ENCODE results near the gene EDC3. TPM values are rescaled to one million over a fixed set of nuclear protein-coding genes. Genes with fewer than 3 reads are reported as not detected.

The EDC3 gene
- total and polyA plus RNA-seq, 4 donors = 13.8 to 41.3 (median 28.0) TPM

DNA sequence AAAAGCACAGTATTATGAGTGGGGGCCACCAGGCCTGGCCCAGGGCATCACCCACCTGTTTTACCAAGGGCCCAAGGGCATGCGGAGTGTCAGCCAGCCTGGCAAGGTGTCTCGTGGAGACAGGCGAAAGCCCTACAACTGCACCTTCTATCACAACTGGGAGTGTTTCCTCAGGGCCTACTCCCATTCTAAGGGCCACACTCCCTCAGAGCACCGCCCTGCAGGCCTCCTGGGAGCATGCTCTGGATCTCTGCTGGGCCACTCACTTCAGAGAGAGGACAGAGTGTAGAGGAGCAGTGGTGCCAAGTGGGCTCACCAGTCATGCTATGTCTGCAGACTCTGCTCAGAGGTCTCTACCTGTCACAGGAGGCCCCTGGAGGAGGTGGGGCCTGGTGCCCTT lies 101.4 kb downstream of the EDC3 start:
- Histone ChIP-seq H3K27me3 (ENCODE audit: control insufficient read depth, insufficient read depth, low read length) (no peaks in the 10 kb centered on the region), H3K27ac (ENCODE audit: low read depth, low read length) (no peak overlapping the region), H3K36me3 (ENCODE audit: control insufficient read depth, insufficient read depth, low read length) (peaks cover 74% of the 10 kb centered on the region), H3K9me3 (ENCODE audit: control insufficient read depth, insufficient read depth, low read length) (no peaks in the 10 kb centered on the region), H3K4me1 (ENCODE audit: control insufficient read depth, insufficient read depth, low read length) (peaks cover 18% of the 10 kb centered on the region), H3K4me3 (ENCODE audit: low read depth, low read length) (no peak overlapping the region)
- 92% methylated on average over 4 of the region's 4 CpGs for WGBS (ENCODE audit: insufficient coverage)
- no peak for DNase-seq (ENCODE audit: low read depth in 4 of 6, low spot score in 6 of 6)

DNA sequence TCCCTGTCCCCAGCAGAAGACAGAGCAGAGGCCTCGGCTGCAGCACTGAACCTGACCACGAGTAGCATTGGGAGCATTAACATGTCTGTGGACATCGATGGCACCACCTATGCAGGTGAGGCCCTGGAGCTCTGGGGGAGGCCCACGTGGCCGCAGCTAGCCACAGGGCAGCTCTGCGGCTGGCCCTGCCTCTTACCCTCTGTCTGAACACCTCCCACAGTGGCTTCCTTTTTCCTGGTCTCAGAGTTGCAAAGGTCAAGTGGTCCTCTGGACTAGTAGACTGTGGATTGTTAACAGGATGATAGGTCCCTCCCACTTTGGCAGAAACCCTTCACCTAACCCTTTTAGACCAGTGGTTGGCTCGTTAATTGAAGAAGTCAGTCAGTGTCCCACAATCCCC lies 102.7 kb downstream of the EDC3 start:
- Histone ChIP-seq H3K27me3 (ENCODE audit: control insufficient read depth, insufficient read depth, low read length) (no peaks in the 10 kb centered on the region), H3K9me3 (ENCODE audit: control insufficient read depth, insufficient read depth, low read length) (no peaks in the 10 kb centered on the region), H3K4me3 (ENCODE audit: low read depth, low read length) (no peak overlapping the region), H3K36me3 (ENCODE audit: control insufficient read depth, insufficient read depth, low read length) (peaks cover 79% of the 10 kb centered on the region), H3K27ac (ENCODE audit: low read depth, low read length) (no peak overlapping the region), H3K4me1 (ENCODE audit: control insufficient read depth, insufficient read depth, low read length) (peaks cover 13% of the 10 kb centered on the region)
- DNase-seq (ENCODE audit: low read depth in 4 of 6, low spot score in 6 of 6) = no peak
- 95% methylated on average over 6 of the region's 7 CpGs for WGBS (ENCODE audit: insufficient coverage)

DNA sequence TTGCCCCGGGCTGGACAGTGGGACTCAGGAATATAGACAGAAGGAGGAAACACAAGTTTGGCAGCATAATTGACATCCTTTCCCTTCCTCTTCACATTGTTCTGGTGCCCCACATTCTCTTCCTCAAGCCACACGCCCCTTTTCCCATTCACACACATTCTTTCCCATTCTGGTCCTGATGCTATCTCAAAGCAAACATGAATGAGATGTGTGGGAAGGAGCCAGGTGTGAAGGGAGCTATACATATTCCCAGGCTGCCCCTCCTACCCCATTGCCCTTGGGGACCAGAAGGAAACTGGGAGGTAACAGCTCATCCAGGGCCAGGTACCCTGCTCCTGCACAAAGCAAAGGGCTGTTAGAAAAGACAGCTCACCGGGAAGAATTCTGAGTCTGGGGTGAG lies 103.6 kb downstream of the EDC3 start:
- H3K27ac ChIP-seq (ENCODE audit: low read depth, low read length) = no peak overlapping the region
- peaks cover 77% of the 10 kb centered on the region for H3K36me3 ChIP-seq (ENCODE audit: control insufficient read depth, insufficient read depth, low read length)
- no peaks in the 10 kb centered on the region for H3K27me3 ChIP-seq (ENCODE audit: control insufficient read depth, insufficient read depth, low read length)
- WGBS (ENCODE audit: insufficient coverage) = 43% methylated on average over 1 of the region's 3 CpGs
- no peaks in the 10 kb centered on the region for H3K9me3 ChIP-seq (ENCODE audit: control insufficient read depth, insufficient read depth, low read length)
- H3K4me1 ChIP-seq (ENCODE audit: control insufficient read depth, insufficient read depth, low read length) = peaks cover 9% of the 10 kb centered on the region
- H3K4me3 ChIP-seq (ENCODE audit: low read depth, low read length) = no peak overlapping the region
- DNase-seq (ENCODE audit: low read depth in 4 of 6, low spot score in 6 of 6) = no peak

DNA sequence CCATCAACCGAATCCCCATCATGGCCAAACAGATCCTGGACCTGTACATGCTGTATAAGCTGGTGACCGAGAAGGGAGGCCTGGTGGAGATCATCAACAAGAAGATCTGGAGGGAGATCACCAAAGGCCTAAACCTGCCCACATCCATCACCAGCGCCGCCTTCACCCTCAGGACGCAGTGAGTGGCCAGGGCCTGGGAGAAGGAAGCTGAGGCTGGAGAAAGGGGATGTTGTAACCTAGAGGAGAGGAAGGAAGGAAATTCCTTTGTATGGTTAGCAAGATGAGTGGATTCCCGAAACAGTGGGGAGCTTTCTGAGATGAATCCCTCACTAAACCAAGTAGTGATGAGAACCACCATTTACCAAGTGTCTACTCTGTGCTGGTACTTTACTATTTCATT lies 106.0 kb downstream of the EDC3 start:
- no peaks in the 10 kb centered on the region for H3K9me3 ChIP-seq (ENCODE audit: control insufficient read depth, insufficient read depth, low read length)
- no peak for DNase-seq (ENCODE audit: low read depth in 4 of 6, low spot score in 6 of 6)
- 83% methylated on average over 1 of the region's 6 CpGs for WGBS (ENCODE audit: insufficient coverage)
- H3K27ac ChIP-seq (ENCODE audit: low read depth, low read length) = no peak overlapping the region
- peaks cover 66% of the 10 kb centered on the region for H3K36me3 ChIP-seq (ENCODE audit: control insufficient read depth, insufficient read depth, low read length)
- H3K27me3 ChIP-seq (ENCODE audit: control insufficient read depth, insufficient read depth, low read length) = no peaks in the 10 kb centered on the region
- H3K4me1 ChIP-seq (ENCODE audit: control insufficient read depth, insufficient read depth, low read length) = peaks cover 17% of the 10 kb centered on the region
- H3K4me3 ChIP-seq (ENCODE audit: low read depth, low read length) = no peak overlapping the region

DNA sequence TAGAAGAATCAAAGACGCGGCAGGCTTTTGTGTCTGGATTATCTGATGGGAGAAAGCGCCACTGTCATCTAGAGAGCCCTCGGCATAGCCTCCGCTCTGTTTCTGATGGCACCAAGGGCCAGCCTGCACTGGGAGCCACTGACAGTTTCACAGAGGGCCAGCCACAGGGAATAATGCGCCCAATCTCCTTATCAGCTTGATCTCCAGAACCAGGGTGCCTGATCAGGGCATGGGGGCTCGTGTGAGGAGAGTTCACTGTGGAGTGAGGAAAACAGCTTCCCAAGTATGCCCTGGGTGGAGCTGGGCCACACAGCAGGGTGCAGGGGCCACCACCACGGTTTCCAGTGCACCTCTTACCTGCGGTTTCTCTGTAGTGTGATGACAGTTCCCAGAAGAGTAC lies 110.0 kb downstream of the EDC3 start:
- peak in 1 of 6 donors; percentile 23 for DNase-seq (ENCODE audit: low read depth in 4 of 6, low spot score in 6 of 6)
- Histone ChIP-seq H3K4me1 (ENCODE audit: control insufficient read depth, insufficient read depth, low read length) (peaks cover 26% of the 10 kb centered on the region), H3K27me3 (ENCODE audit: control insufficient read depth, insufficient read depth, low read length) (no peaks in the 10 kb centered on the region), H3K9me3 (ENCODE audit: control insufficient read depth, insufficient read depth, low read length) (no peaks in the 10 kb centered on the region), H3K4me3 (ENCODE audit: low read depth, low read length) (no peak overlapping the region), H3K27ac (ENCODE audit: low read depth, low read length) (no peak overlapping the region), H3K36me3 (ENCODE audit: control insufficient read depth, insufficient read depth, low read length) (peaks cover 33% of the 10 kb centered on the region)
- WGBS (ENCODE audit: insufficient coverage) = 91% methylated on average over 7 of the region's 9 CpGs

DNA sequence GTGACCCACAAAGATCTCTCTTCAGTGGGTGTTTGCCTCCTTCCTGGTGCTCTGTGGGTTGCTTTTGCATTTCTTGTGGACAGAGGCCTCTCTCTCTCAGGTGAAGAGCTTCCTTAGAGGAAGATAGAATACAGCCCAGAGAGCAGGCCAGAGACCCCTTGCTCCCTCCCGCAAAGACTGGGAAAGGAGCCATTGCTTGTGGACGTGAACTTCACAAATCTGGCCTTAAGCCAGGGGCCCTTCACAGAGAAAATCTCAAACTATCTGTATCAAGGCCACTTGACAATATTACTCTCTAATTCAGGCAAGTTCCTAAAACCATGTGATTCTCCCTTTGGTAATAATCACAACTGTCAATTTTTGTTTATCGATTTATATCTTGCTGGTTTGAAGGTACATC lies 110.6 kb downstream of the EDC3 start:
- DNase-seq (ENCODE audit: low read depth in 4 of 6, low spot score in 6 of 6) = no peak
- no peak overlapping the region for H3K4me3 ChIP-seq (ENCODE audit: low read depth, low read length)
- H3K9me3 ChIP-seq (ENCODE audit: control insufficient read depth, insufficient read depth, low read length) = no peaks in the 10 kb centered on the region
- peaks cover 26% of the 10 kb centered on the region for H3K4me1 ChIP-seq (ENCODE audit: control insufficient read depth, insufficient read depth, low read length)
- WGBS (ENCODE audit: insufficient coverage) = 39% methylated on average over 2 of the region's 3 CpGs
- H3K36me3 ChIP-seq (ENCODE audit: control insufficient read depth, insufficient read depth, low read length) = peaks cover 31% of the 10 kb centered on the region
- H3K27ac ChIP-seq (ENCODE audit: low read depth, low read length) = no peak overlapping the region
- H3K27me3 ChIP-seq (ENCODE audit: control insufficient read depth, insufficient read depth, low read length) = no peaks in the 10 kb centered on the region

DNA sequence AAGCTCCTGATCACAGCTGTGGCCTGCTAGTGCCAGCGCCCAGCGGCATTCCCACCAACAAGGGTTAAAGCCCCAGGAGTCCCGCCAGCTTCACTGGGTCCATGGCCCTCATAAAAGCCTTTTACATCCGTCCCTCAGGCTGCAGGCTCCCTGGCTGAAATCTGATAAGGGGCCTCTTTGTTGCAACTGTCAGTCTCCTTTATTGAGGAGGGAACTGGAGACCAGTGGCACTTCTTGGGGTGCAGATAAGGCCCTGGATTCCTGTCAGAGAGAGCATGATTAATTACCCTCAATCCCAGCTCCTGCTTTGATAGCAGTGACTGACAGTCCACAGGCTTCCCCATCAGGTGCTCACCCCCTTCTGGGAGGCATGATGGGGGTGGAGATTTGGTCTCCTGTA lies 111.0 kb downstream of the EDC3 start:
- H3K27ac ChIP-seq (ENCODE audit: low read depth, low read length) = no peak overlapping the region
- DNase-seq (ENCODE audit: low read depth in 4 of 6, low spot score in 6 of 6) = peak in 2 of 6 donors; percentile 14 to 56
- H3K27me3 ChIP-seq (ENCODE audit: control insufficient read depth, insufficient read depth, low read length) = no peaks in the 10 kb centered on the region
- peaks cover 29% of the 10 kb centered on the region for H3K36me3 ChIP-seq (ENCODE audit: control insufficient read depth, insufficient read depth, low read length)
- WGBS (ENCODE audit: insufficient coverage) = 43% methylated on average over 3 of the region's 4 CpGs
- H3K4me3 ChIP-seq (ENCODE audit: low read depth, low read length) = no peak overlapping the region
- peaks cover 26% of the 10 kb centered on the region for H3K4me1 ChIP-seq (ENCODE audit: control insufficient read depth, insufficient read depth, low read length)
- no peaks in the 10 kb centered on the region for H3K9me3 ChIP-seq (ENCODE audit: control insufficient read depth, insufficient read depth, low read length)

DNA sequence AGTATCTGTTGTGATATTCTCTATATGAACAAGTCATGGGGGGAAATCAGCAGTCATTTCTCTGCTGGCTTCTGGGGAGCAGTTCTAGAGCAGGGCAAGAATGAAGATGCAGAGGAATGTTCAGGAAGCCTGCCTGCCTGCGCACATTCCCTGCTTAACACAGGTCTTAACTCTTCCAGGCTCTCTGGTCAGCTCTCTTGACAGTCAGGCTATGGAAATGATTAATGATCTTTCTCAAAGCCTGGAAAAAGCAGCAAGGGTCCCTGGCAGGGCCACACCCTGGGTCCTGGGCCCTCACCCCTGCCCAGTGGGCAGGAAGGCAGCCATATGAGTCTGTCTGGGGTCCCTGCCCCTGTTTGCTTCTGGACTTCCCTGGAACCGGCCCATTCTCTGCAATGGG lies 111.6 kb downstream of the EDC3 start:
- peaks cover 28% of the 10 kb centered on the region for H3K4me1 ChIP-seq (ENCODE audit: control insufficient read depth, insufficient read depth, low read length)
- WGBS (ENCODE audit: insufficient coverage) = no CpG with 5 or more reads among the region's 2 CpGs
- peaks cover 28% of the 10 kb centered on the region for H3K36me3 ChIP-seq (ENCODE audit: control insufficient read depth, insufficient read depth, low read length)
- H3K9me3 ChIP-seq (ENCODE audit: control insufficient read depth, insufficient read depth, low read length) = no peaks in the 10 kb centered on the region
- no peaks in the 10 kb centered on the region for H3K27me3 ChIP-seq (ENCODE audit: control insufficient read depth, insufficient read depth, low read length)
- H3K4me3 ChIP-seq (ENCODE audit: low read depth, low read length) = no peak overlapping the region
- no peak for DNase-seq (ENCODE audit: low read depth in 4 of 6, low spot score in 6 of 6)
- H3K27ac ChIP-seq (ENCODE audit: low read depth, low read length) = no peak overlapping the region

Other genes with a start within 250 kb of the EDC3 start
- 10 to 100 TPM; 32.8 to 51.5 TPM for gene UBL7, start 234.9 kb downstream of the EDC3 start, total RNA-seq
- gene UBL7, start 234.9 kb downstream of the EDC3 start, polyA plus RNA-seq (ENCODE audit: insufficient read length in 2 of 2) = 10 to 100 TPM; 62.7 to 68.8 TPM
- 1 to 10 TPM; 4.5 to 5.0 TPM for gene ARID3B, start 154.8 kb downstream of the EDC3 start, total RNA-seq
- gene ARID3B, start 154.8 kb downstream of the EDC3 start, polyA plus RNA-seq (ENCODE audit: insufficient read length in 2 of 2) = 10 to 100 TPM in 1 of 2 donors, 1 to 10 TPM in 1; 8.3 to 12.0 TPM
- 10 to 100 TPM; 23.8 to 60.3 TPM for gene CLK3, start 80.2 kb downstream of the EDC3 start, total RNA-seq
- gene CLK3, start 80.2 kb downstream of the EDC3 start, polyA plus RNA-seq (ENCODE audit: insufficient read length in 2 of 2) = 10 to 100 TPM; 60.5 to 70.3 TPM
- gene CYP1A1, start 29.5 kb upstream of the EDC3 start, total RNA-seq = under 1 TPM; 0.33 to 0.89 TPM
- gene CYP1A1, start 29.5 kb upstream of the EDC3 start, polyA plus RNA-seq (ENCODE audit: insufficient read length in 2 of 2) = 1 to 10 TPM; 1.2 to 1.6 TPM
- not detected for gene CYP1A2, start 52.8 kb upstream of the EDC3 start, total RNA-seq
- under 1 TPM in 1 of 2 donors, not detected in 1; 0.29 TPM for gene CYP1A2, start 52.8 kb upstream of the EDC3 start, polyA plus RNA-seq (ENCODE audit: insufficient read length in 2 of 2)
- gene CSK, start 86.1 kb upstream of the EDC3 start, total RNA-seq = 10 to 100 TPM; 20.1 to 26.6 TPM
- 10 to 100 TPM; 79.2 to 79.4 TPM for gene CSK, start 86.1 kb upstream of the EDC3 start, polyA plus RNA-seq (ENCODE audit: insufficient read length in 2 of 2)
- under 1 TPM in 1 of 2 donors, not detected in 1; 0.11 TPM for gene LMAN1L, start 116.8 kb upstream of the EDC3 start, total RNA-seq
- under 1 TPM in 1 of 2 donors, not detected in 1; 0.29 TPM for gene LMAN1L, start 116.8 kb upstream of the EDC3 start, polyA plus RNA-seq (ENCODE audit: insufficient read length in 2 of 2)
- gene CPLX3, start 130.6 kb upstream of the EDC3 start, total RNA-seq = under 1 TPM; 0.11 to 0.20 TPM
- gene CPLX3, start 130.6 kb upstream of the EDC3 start, polyA plus RNA-seq (ENCODE audit: insufficient read length in 2 of 2) = under 1 TPM; 0.57 to 0.68 TPM
- 10 to 100 TPM; 35.8 to 41.8 TPM for gene ULK3, start 147.1 kb upstream of the EDC3 start, total RNA-seq
- 10 to 100 TPM; 75.0 to 88.9 TPM for gene ULK3, start 147.1 kb upstream of the EDC3 start, polyA plus RNA-seq (ENCODE audit: insufficient read length in 2 of 2)
- gene SCAMP2, start 177.3 kb upstream of the EDC3 start, total RNA-seq = 10 to 100 TPM; 16.0 to 26.0 TPM
- gene SCAMP2, start 177.3 kb upstream of the EDC3 start, polyA plus RNA-seq (ENCODE audit: insufficient read length in 2 of 2) = 10 to 100 TPM; 64.9 to 69.4 TPM
- 10 to 100 TPM; 38.5 to 64.5 TPM for gene MPI, start 194.0 kb upstream of the EDC3 start, total RNA-seq
- gene MPI, start 194.0 kb upstream of the EDC3 start, polyA plus RNA-seq (ENCODE audit: insufficient read length in 2 of 2) = 10 to 100 TPM; 74.7 to 80.7 TPM
- 100 to 1,000 TPM in 1 of 2 donors, 10 to 100 TPM in 1; 67.0 to 105 TPM for gene FAM219B, start 210.8 kb upstream of the EDC3 start, total RNA-seq
- gene FAM219B, start 210.8 kb upstream of the EDC3 start, polyA plus RNA-seq (ENCODE audit: insufficient read length in 2 of 2) = 10 to 100 TPM; 70.3 to 84.9 TPM
- gene COX5A, start 242.0 kb upstream of the EDC3 start, total RNA-seq = 100 to 1,000 TPM in 1 of 2 donors, 10 to 100 TPM in 1; 58.1 to 107 TPM
- 100 to 1,000 TPM; 343 to 354 TPM for gene COX5A, start 242.0 kb upstream of the EDC3 start, polyA plus RNA-seq (ENCODE audit: insufficient read length in 2 of 2)